Astrocyte of the spinal cord (primary cell): ENCODE results near the gene CLCN6.
"Not testable (repeated sequence)": the region's sequence is repeated elsewhere in the genome, so short reads cannot be mapped to it uniquely, and the experiment has no call there.

Experiments
- DNase-seq: peaks from one replicate; pipeline ENCODE4 v3.0.0; 2011; ENCODE audit warnings: low read depth, low spot score
- H3K4me3 ChIP-seq: 2 replicates; pipeline ENCODE4 v1.5.1; 2011; ENCODE audit warnings: low read depth, mild to moderate bottlenecking, low read length, moderate library complexity
- CTCF ChIP-seq: IDR thresholded peaks from 2 replicates; pipeline ENCODE4 v1.5.1; 2012; ENCODE audit warnings: low read depth, mild to moderate bottlenecking, low read length, inconsistent platforms
- in situ Hi-C: cut with HindIII; loops from 2 replicates; pipeline ENCODE4 v1.10.0; 2017; ENCODE audit warnings: low sequenced_read_pairs

Gene CLCN6

GRCh38 chr1:11800391-11800755 lies 5.6 kb upstream of the CLCN6 start:
- no peak for DNase-seq
- no peak for TF ChIP-seq CTCF
- H3K4me3 ChIP-seq: no peak overlapping the region
- in situ Hi-C loops: no loop called here

GRCh38 chr1:11800756-11801433 lies 5.1 kb upstream of the CLCN6 start:
- TF ChIP-seq CTCF: no peak
- no peak overlapping the region for H3K4me3 ChIP-seq
- no peak for DNase-seq
- in situ Hi-C loops: no loop called here

GRCh38 chr1:11802616-11802972 lies 3.4 kb upstream of the CLCN6 start:
- DNase-seq: no peak
- in situ Hi-C loops: no loop called here
- H3K4me3 ChIP-seq: peak overlapping the region; percentile 58
- no peak for TF ChIP-seq CTCF

- peak overlapping the region; percentile 58 for H3K4me3 ChIP-seq
- DNase-seq: peak; percentile 97
- no peak for TF ChIP-seq CTCF
- in situ Hi-C loops: no loop called here
Measured at GRCh38 chr1:11802973-11803885, 2.8 kb upstream of the CLCN6 start.

DNA sequence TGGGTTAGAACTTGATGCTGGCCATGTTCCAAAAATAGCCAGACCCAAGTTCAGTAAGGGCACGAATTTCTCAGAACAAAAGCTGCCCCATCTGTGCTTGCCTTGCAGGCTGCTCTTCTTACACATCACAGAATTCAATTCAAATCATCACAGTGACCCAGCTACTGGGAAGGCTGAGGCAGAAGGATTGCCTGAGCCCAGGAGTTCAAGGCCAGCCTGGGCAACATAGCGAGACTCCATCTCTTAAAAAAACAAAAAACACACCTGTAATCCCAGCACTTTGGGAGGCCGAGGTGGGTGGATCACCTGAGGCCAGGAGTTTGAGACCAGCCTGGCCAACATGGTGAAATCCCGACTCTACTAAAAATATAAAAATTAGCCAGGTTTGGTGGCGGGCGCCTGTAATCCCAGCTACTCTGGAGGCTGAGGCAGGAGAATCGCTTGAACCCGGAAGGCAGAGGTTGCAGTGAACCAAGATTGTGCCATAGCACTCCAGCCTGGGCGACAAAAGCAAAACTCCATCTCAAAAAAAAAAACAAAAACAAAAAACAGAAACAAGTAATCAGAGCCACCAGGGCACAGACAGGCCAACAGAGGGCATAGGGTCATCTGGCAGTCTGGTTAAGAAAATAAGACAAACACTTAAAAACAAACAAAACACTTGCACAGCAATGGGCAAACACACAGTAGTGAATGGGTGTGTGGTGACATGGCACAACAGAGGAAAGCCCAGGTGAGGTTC lies 1.9 kb upstream of the CLCN6 start:
- DNase-seq, in situ Hi-C loops: not testable (repeated sequence)
- H3K4me3 ChIP-seq: peak overlapping the region; percentile 61

- peak; percentile 56 for DNase-seq
- peak overlapping the region; percentile 61 for H3K4me3 ChIP-seq
- in situ Hi-C loops: no loop called here
- no peak for TF ChIP-seq CTCF
Measured at GRCh38 chr1:11804666-11805421, 1.1 kb upstream of the CLCN6 start.
